HCT116 (cell line): ENCODE results near the gene ACER2.

Experiments
- CEBPB ChIP-seq: IDR thresholded peaks from 2 replicates; pipeline ENCODE4 v1.6.1; 2012; ENCODE audit warnings: low read depth
- CTCF ChIP-seq, 3 experiments: fragments of 200-600 bp in 1 of 3; sonication (generic) in 1 of 3; IDR thresholded peaks in 2 of 3; conservative IDR thresholded peaks in 1 of 3; 2 replicates each; pipeline ENCODE4 v1.5.1; 2012 to 2017; ENCODE audit warnings: low read depth in 2 of 3, low read length in 2 of 3, antibody characterized with exemption in 1 of 3, borderline replicate concordance in 1 of 3, control low read depth in 1 of 3, mild to moderate bottlenecking in 1 of 3, mixed read lengths in 1 of 3, mixed run types in 1 of 3, moderate library complexity in 1 of 3; ENCODE audit not compliant: insufficient read depth in 1 of 3
- EGR1 ChIP-seq: IDR thresholded peaks from 2 replicates; pipeline ENCODE4 v1.6.1; 2012; ENCODE audit warnings: low read depth
- EZH2 ChIP-seq: fragments of 200-600 bp; sonication (generic); IDR thresholded peaks from 2 replicates; pipeline ENCODE4 v1.6.1; 2017; ENCODE audit warnings: antibody characterized with exemption, mixed run types
- EZH2phosphoT487 ChIP-seq: fragments of 200-600 bp; IDR thresholded peaks from 2 replicates; pipeline ENCODE4 v1.6.1; 2018; ENCODE audit warnings: antibody characterized with exemption, borderline replicate concordance
- JUND ChIP-seq: IDR thresholded peaks from 2 replicates; pipeline ENCODE4 v1.6.1; 2012
- POLR2A ChIP-seq: IDR thresholded peaks from 2 replicates; pipeline ENCODE4 v1.7.0; 2011; ENCODE audit warnings: borderline replicate concordance; ENCODE audit not compliant: insufficient read depth, insufficient read length; ENCODE audit errors: extremely low read depth
- POLR2AphosphoS5 ChIP-seq: IDR thresholded peaks from 2 replicates; pipeline ENCODE4 v1.6.1; 2011; ENCODE audit warnings: mild to moderate bottlenecking, low read depth, low read length, moderate library complexity
- RAD21 ChIP-seq: IDR thresholded peaks from 2 replicates; pipeline ENCODE4 v1.6.1; 2012; ENCODE audit warnings: low read depth, mild to moderate bottlenecking
- SP1 ChIP-seq: IDR thresholded peaks from 2 replicates; pipeline ENCODE4 v1.6.1; 2012; ENCODE audit warnings: low read depth
- ZBTB33 ChIP-seq: IDR thresholded peaks from 2 replicates; pipeline ENCODE4 v1.6.1; 2011; ENCODE audit warnings: mild to moderate bottlenecking, low read length, moderate library complexity; ENCODE audit not compliant: insufficient replicate concordance; ENCODE audit errors: extremely low read depth
- ZFX ChIP-seq: fragments of 450-650 bp; IDR thresholded peaks from 2 replicates; pipeline ENCODE4 v1.6.1; 2017
- ZNF274 ChIP-seq: fragments of 200-500 bp; sonication (Bioruptor generic); IDR thresholded peaks from 2 replicates; pipeline ENCODE4 v1.6.1; 2014; ENCODE audit warnings: mild to moderate bottlenecking, low read depth, low read length, inconsistent platforms

GRCh38 chr9:19385786-19386501 is 22.9 kb upstream of the ACER2 start:
- TF ChIP-seq POLR2AphosphoS5, result no peak
- TF ChIP-seq CTCF (IDR thresholded peaks at IDR 0.05 in 2 of 3, conservative IDR thresholded peaks at IDR 0.05 in 1 of 3; ENCODE audit: borderline replicate concordance in 1 of 3, insufficient read depth in 1 of 3, low read depth in 2 of 3, low read length in 2 of 3), result no peak
- TF ChIP-seq ZNF274, result no peak
- no peak for TF ChIP-seq POLR2A
- TF ChIP-seq SP1, result no peak
- TF ChIP-seq CEBPB, result no peak
- no peak for TF ChIP-seq RAD21
- no peak for TF ChIP-seq EGR1
- no peak for TF ChIP-seq EZH2phosphoT487
- TF ChIP-seq JUND, result no peak
- no peak for TF ChIP-seq ZBTB33
- TF ChIP-seq ZFX, result no peak
- TF ChIP-seq EZH2, result no peak
